GM19193 (cell line): ENCODE measurements around the gene MSI2.

ENCODE experiments used
- POLR2A ChIP-seq: IDR thresholded peaks from 4 replicates; pipeline ENCODE4 v1.6.1; 2011; ENCODE audit not compliant: insufficient read depth, insufficient read length; ENCODE audit errors: extremely low read depth

MSI2 gene

GRCh38 chr17:57595426-57595825 is 339.1 kb downstream of the MSI2 start:
- no peak for TF ChIP-seq POLR2A

- no peak for TF ChIP-seq POLR2A
These were observed 339.8 kb downstream of the MSI2 start for GRCh38 chr17:57595947-57596695.

GRCh38 chr17:57597101-57597500 is 340.8 kb downstream of the MSI2 start:
- TF ChIP-seq POLR2A, result no peak

- no peak for TF ChIP-seq POLR2A
These were observed 341.5 kb downstream of the MSI2 start for GRCh38 chr17:57597531-57598453.

GRCh38 chr17:57599271-57600045 is 343.1 kb downstream of the MSI2 start:
- no peak for TF ChIP-seq POLR2A

- no peak for TF ChIP-seq POLR2A
These were observed 343.8 kb downstream of the MSI2 start for GRCh38 chr17:57600074-57600473.

- TF ChIP-seq POLR2A, result no peak
These were observed 344.9 kb downstream of the MSI2 start for GRCh38 chr17:57601143-57601735.

GRCh38 chr17:57602896-57603295 is 346.6 kb downstream of the MSI2 start:
- TF ChIP-seq POLR2A, result no peak

- no peak for TF ChIP-seq POLR2A
These were observed 347.2 kb downstream of the MSI2 start for GRCh38 chr17:57603546-57603945.

GRCh38 chr17:57603978-57604377 is 347.7 kb downstream of the MSI2 start:
- TF ChIP-seq POLR2A, result no peak

GRCh38 chr17:57604771-57605674 is 348.7 kb downstream of the MSI2 start:
- no peak for TF ChIP-seq POLR2A

- no peak for TF ChIP-seq POLR2A
These were observed 349.4 kb downstream of the MSI2 start for GRCh38 chr17:57605675-57606105.

- TF ChIP-seq POLR2A, result no peak
These were observed 350.0 kb downstream of the MSI2 start for GRCh38 chr17:57606111-57606875.

GRCh38 chr17:57607553-57608120 is 351.3 kb downstream of the MSI2 start:
- TF ChIP-seq POLR2A, result no peak
